T47D (cell line): ENCODE results near the gene SPTLC1.
"Not testable (repeated sequence)": the region's sequence is repeated elsewhere in the genome, so short reads cannot be mapped to it uniquely, and the experiment has no call there.

Source experiments
- DNase-seq, 2 experiments: peaks; one replicate each; pipeline versions ENCODE4 v3.0.0 to v3.0.0-alpha.2; 2011 to 2012; ENCODE audit warnings: low read depth in 1 of 2, low spot score in 1 of 2
- JUND ChIP-seq: IDR thresholded peaks from 2 replicates; pipeline ENCODE4 v1.6.1; 2012; ENCODE audit warnings: low read depth
- in situ Hi-C: cut with HindIII; loops from 2 replicates; pipeline ENCODE4 v1.10.0; 2016; ENCODE audit warnings: low sequenced_read_pairs, low pct_unique_long_range_greater_than_20kb

SPTLC1 gene

GRCh38 chr9:92147852-92148180 lies 32.6 kb upstream of the SPTLC1 start:
- in situ Hi-C loops: no loop called here
- no peak for DNase-seq
- TF ChIP-seq JUND: no peak

- DNase-seq: peak in 1 of 2 experiments; percentile 78
- in situ Hi-C loops: no loop called here
- no peak for TF ChIP-seq JUND
Observed at GRCh38 chr9:92147030-92147851, 32.0 kb upstream of the SPTLC1 start.

GRCh38 chr9:92146610-92147009 lies 31.4 kb upstream of the SPTLC1 start:
- in situ Hi-C loops: no loop called here
- no peak for TF ChIP-seq JUND
- DNase-seq: no peak

GRCh38 chr9:92145784-92146183 lies 30.6 kb upstream of the SPTLC1 start:
- DNase-seq, in situ Hi-C loops: not testable (repeated sequence)

GRCh38 chr9:92142329-92142728 lies 27.1 kb upstream of the SPTLC1 start:
- DNase-seq: no peak
- no peak for TF ChIP-seq JUND
- in situ Hi-C loops: no loop called here

GRCh38 chr9:92141144-92142129 lies 26.2 kb upstream of the SPTLC1 start:
- in situ Hi-C loops: no loop called here
- peak in 1 of 2 experiments; percentile 36 for DNase-seq
- no peak for TF ChIP-seq JUND

GRCh38 chr9:92140754-92141143 lies 25.5 kb upstream of the SPTLC1 start:
- no peak for DNase-seq
- TF ChIP-seq JUND: no peak
- in situ Hi-C loops: no loop called here

- no peak for TF ChIP-seq JUND
- in situ Hi-C loops: no loop called here
- peak; percentile 34 to 67 for DNase-seq
Observed at GRCh38 chr9:92140074-92140753, 25.0 kb upstream of the SPTLC1 start.

GRCh38 chr9:92138960-92139540 lies 23.8 kb upstream of the SPTLC1 start:
- peak in 1 of 2 experiments; percentile 55 for DNase-seq
- in situ Hi-C loops: not testable (repeated sequence)

GRCh38 chr9:92138157-92138959 lies 23.1 kb upstream of the SPTLC1 start:
- peak; percentile 27 to 60 for DNase-seq
- in situ Hi-C loops: no loop called here
- no peak for TF ChIP-seq JUND

GRCh38 chr9:92136184-92136858 lies 21.1 kb upstream of the SPTLC1 start:
- in situ Hi-C loops: no loop called here
- no peak for DNase-seq
- TF ChIP-seq JUND: no peak
